ENCODE data around the gene ARHGEF40.

DNA sequence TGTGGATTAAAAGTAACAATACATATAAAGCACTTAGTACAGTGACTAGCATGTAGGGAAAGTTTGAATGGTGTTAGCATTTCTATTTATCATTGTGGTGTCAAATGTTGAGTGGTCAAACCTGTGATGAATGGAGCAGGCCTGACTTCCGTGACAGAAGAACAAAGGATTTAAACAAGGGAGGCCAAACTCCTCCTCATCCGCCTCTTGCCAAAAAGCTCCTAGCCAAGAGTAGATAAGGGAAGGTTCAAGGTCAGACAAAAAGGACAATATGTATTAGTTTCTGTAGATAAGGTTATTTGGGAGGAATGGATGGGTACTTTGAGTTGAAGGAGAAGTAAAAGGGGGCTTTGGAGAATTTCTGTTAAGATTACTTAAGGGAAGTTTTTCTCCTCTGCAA, 21.5 kb upstream of the ARHGEF40 start:
- TF ChIP-seq EP300 (IDR thresholded peaks at IDR 0.05): no peak
- TF ChIP-seq, protein P1, sequence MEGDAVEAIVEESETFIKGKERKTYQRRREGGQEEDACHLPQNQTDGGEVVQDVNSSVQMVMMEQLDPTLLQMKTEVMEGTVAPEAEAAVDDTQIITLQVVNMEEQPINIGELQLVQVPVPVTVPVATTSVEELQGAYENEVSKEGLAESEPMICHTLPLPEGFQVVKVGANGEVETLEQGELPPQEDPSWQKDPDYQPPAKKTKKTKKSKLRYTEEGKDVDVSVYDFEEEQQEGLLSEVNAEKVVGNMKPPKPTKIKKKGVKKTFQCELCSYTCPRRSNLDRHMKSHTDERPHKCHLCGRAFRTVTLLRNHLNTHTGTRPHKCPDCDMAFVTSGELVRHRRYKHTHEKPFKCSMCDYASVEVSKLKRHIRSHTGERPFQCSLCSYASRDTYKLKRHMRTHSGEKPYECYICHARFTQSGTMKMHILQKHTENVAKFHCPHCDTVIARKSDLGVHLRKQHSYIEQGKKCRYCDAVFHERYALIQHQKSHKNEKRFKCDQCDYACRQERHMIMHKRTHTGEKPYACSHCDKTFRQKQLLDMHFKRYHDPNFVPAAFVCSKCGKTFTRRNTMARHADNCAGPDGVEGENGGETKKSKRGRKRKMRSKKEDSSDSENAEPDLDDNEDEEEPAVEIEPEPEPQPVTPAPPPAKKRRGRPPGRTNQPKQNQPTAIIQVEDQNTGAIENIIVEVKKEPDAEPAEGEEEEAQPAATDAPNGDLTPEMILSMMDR (IDR thresholded peaks at IDR 0.05): no peak
- no peak for TF ChIP-seq POLR2A (IDR thresholded peaks at IDR 0.05)
